GM21526 (cell line): ENCODE results near the gene NLRC4.
"Not testable (repeated sequence)": the region's sequence is repeated elsewhere in the genome, so short reads cannot be mapped to it uniquely, and the experiment has no call there.

Experiments used
- ATAC-seq: cut with Tn5 transposase; IDR thresholded peaks from one replicate; pipeline ENCODE4 v1.9.1; 2021; ENCODE audit warnings: moderate library complexity; ENCODE audit not compliant: unreplicated experiment, low FRiP score

Gene NLRC4, protein sequence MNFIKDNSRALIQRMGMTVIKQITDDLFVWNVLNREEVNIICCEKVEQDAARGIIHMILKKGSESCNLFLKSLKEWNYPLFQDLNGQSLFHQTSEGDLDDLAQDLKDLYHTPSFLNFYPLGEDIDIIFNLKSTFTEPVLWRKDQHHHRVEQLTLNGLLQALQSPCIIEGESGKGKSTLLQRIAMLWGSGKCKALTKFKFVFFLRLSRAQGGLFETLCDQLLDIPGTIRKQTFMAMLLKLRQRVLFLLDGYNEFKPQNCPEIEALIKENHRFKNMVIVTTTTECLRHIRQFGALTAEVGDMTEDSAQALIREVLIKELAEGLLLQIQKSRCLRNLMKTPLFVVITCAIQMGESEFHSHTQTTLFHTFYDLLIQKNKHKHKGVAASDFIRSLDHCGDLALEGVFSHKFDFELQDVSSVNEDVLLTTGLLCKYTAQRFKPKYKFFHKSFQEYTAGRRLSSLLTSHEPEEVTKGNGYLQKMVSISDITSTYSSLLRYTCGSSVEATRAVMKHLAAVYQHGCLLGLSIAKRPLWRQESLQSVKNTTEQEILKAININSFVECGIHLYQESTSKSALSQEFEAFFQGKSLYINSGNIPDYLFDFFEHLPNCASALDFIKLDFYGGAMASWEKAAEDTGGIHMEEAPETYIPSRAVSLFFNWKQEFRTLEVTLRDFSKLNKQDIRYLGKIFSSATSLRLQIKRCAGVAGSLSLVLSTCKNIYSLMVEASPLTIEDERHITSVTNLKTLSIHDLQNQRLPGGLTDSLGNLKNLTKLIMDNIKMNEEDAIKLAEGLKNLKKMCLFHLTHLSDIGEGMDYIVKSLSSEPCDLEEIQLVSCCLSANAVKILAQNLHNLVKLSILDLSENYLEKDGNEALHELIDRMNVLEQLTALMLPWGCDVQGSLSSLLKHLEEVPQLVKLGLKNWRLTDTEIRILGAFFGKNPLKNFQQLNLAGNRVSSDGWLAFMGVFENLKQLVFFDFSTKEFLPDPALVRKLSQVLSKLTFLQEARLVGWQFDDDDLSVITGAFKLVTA

DNA sequence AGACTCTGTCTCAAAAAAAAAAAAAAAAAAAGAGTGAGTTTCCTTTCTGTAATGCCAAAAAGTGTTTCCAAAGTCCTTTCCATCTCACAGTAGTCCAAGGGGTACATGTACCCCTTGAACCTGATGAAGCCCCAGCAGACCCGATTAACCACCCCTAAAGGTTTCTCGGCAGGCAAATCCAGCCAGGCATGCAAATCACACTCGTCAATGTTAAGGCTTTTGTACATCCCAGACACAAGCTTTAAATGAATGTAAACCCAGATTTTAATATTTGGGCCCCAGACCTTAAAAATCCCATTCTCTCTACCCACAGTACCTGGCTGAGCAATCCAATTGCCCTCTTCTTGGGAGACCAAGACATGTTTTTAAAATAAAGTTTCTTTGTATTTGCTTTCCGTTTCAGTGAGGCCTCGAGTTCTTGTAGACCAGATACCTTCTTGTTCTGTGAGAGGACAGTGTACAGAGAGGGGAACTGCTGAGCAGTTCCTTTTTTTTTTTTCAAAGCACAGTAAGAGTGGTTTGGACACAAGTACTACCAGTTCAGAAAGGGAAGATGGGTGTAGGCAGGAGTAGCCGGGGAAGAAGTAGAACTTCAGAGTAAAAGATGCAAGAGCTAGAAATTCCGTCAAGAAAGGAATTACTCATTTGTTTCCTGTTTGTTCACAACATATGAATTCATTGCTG lies at the start of gene NLRC4:
TSS of gene NLRC4 (minus strand) at position 465 of the 684 bp plus-strand sequence. CDS start 8,111 bp downstream, outside the sequence.
- ATAC-seq = peak; percentile 94

DNA sequence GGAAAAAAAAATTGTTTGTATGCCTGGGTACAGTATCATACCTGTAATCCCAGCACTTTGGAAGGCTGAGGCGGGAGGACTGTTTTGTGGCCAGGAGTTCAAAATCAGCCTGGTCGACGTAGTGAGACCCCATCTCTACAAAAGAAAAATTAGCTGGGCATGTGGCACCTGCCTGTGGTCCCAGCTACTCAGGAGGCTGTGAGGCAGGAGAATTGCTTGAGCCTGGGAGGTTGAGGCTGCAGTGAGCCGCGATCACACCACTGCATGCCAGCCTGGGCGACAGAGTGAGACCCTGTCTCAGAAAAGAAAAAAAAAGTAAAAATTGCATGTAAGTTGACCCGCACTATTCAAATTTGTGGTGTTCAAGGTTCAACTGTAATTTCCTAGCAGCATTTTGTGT lies 45.9 kb upstream of the NLRC4 start:
- ATAC-seq = no peak

DNA sequence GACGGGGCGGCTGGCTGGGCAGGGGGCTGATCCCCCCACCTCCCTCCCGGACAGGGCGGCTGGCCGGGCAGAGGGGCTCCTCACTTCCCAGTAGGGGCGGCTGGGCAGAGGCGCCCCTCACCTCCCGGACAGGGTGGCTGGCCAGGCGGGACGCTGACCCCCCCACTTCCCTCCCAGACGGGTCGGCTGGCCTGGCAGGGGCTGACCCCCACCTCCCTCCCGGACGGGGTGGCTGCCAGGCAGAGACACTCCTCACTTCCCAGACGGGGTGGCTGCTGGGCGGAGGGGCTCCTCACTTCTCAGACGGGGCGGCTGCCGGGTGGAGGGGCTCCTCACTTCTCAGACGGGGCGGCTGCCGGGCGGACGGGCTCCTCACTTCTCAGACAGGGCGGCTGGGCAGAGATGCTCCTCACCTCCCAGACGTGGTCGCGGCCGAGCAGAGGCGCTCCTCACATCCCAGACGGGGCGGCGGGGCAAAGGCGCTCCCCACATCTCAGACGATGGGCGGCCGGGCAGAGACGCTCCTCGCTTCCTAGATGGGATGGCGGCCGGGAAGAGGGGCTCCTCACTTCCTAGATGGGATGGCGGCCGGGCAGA lies 29.4 kb upstream of the NLRC4 start:
- ATAC-seq = not testable (repeated sequence)

DNA sequence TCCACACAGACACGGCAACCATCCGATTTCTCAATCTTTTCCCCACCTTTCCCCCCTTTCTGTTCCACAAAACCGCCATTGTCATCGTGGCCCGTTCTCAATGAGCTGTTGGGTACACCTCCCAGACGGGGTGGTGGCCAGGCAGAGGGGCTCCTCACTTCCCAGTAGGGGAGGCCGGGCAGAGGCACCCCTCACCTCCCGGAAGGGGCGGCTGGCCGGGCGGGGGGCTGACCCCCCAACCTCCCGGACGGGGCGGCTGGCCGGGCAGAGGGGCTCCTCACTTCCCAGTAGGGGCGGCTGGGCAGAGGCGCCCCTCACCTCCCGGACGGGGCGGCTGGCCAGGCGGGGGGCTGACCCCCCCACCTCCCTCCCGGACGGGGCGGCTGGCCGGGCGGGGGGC lies 28.8 kb upstream of the NLRC4 start:
- not testable (repeated sequence) for ATAC-seq

DNA sequence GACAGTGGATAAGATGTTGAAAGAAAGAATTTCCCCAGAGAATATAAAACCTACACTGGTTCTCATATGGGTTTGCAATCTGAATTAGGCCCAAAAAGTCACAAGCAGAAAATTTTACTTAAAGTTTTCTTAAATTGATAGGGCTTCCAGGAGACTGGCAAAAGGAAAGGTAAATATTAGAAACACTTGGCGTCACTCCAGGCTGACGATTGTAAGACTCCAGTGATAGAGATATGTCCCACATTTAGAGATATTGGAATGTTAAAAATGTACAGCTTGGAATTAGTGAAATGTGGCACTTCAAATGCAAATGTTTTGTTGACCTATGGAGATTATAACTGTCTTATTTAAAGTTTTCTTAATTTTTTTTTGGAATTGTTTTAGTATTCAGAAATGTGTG lies 27.1 kb upstream of the NLRC4 start:
- no peak for ATAC-seq

DNA sequence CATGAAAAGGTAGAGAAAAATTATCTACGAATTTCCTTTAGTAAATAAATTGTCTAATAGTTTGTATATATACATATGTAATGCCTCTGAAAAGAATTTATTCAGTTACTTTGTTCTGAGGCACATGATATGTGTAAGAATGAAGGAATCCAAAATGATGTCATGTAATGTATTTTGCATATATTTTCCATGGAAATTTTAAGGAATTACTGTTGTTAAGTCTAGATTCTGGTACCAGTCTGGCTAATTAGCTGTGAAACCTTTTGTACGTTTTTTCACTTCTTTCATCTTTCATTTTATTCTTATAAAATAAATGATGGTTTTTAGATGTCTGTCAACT lies 25.3 kb upstream of the NLRC4 start:
- ATAC-seq = no peak

DNA sequence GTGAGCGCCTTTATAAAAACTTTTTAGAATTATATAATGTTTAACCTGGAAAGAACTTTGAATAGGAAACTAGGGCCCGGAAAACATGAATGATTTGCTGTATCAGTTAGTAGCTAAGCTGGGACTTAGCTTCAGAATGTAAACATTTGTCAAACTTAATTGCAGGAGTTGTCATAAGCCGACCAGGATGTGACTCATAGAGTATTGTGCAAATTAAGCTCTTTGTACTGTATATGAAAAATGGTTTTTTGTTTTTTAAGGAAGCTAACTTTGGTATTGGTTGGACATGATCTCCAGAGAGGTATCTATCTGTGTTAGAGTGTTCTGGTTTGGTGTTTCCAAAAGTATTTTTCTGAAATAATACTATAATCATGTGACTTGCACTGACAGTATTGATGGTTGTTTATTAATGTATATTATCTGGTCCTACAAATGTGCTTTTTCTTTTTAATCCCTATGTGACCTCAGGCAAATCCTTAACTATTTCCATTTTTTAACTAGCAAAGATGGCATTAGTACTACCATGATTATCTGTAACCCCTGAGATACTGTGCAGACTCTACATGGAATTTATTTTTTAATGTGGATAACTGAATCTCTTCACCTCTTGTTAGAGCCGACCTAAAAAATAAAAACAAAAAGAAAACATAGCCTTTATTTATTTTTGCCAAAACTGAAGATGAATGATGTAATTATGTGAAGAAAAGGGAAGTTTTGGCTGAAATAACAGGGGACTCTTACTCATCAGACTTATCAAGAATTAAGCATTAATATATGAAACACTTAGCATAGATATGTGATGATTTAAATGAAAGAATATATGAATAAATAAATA lies 24.7 kb upstream of the NLRC4 start:
- no peak for ATAC-seq

DNA sequence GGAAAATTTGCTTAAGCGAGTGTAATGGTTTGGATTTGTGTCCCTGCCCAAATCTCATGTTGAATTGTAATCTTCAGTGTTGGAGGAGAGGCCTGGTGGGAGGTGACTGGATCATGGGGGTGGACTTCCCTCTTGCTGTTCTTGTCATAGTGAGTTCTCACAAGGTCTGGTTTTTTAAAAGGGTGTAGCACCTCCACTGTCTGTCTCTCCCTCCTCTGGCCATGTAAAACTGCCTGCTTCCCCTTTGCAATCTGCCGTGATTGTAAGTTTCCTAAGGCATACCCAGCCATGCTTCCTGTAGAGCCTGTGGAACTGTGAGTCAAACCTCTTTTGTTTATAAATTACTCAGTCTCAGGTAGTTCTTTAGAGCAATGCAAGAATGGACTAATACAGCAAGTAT lies 19.6 kb upstream of the NLRC4 start:
- ATAC-seq = no peak

DNA sequence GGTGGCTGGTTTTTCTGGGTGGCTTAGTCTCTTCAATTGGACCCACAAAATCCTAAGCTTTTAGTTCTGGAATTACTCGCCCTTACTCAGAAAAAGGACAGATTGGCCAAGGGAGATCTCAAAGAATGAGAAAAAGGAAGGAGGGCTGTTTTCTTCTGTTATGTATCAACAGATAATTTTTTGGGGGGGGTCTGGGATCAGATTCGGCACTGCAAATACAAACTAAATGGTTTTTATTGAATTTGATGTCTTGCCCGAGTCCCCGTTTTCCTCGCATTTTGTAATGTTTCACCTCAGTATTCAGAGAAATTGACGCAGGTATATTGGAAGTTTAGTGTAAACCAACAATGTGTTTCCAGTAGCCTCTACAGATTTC lies 13.8 kb upstream of the NLRC4 start:
- no peak for ATAC-seq

DNA sequence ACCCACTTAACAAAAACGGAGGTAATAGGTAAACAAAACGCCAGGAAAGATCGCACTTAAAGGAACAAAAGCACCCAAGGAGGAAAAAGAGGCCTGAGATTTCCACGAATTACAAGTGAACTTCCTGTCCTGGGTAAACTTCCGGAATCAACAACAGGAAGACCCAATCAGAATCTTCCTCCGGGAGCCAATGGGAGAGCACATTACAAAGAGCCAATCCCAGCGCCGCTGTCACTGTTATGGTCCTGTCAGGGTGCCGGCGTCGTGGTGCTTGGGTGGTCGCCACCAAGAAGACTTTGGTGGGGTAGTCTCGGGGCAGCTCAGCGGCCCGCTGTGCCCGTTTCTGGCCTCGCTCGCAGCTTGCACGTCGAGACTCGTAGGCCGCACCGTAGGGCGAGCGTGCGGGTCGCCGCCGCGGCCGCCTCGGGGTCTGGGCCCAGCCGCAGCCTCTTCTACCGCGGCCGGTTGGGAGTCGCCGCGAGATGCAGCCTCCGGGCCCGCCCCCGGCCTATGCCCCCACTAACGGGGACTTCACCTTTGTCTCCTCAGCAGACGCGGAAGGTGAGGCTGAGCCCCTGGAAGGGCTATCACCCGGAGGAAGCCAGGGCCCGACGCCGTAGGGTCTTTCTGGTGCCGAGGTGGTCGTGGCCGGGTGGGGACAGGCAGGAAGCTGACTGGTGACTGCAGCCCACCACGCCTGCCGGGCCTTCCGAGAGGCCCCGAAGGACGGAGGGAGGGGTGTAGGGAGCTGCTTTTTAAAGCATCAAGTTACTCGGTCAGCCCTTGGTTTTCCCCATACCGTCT lies 13.2 kb upstream of the NLRC4 start, which contains the start of gene YIPF4:
TSS of gene YIPF4 (plus strand) at position 231 of the 804 bp plus-strand sequence. CDS start at position 483, 252 bp downstream.
- ATAC-seq = peak; percentile 98

DNA sequence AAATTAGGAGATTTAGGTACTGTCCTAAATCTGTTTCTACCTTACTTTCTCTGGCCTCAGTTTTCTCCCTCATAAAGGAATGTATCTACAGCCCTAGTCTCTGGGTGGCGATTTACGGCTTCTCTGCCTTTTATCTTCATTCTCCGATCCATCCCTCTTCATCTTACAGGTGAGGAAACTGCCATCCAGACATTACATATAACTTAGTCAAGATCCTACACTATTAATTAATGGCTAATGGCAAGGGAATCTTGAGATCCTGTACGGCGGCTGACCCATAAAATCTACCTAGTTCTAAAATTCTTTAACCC lies 12.6 kb upstream of the NLRC4 start:
- ATAC-seq = no peak

DNA sequence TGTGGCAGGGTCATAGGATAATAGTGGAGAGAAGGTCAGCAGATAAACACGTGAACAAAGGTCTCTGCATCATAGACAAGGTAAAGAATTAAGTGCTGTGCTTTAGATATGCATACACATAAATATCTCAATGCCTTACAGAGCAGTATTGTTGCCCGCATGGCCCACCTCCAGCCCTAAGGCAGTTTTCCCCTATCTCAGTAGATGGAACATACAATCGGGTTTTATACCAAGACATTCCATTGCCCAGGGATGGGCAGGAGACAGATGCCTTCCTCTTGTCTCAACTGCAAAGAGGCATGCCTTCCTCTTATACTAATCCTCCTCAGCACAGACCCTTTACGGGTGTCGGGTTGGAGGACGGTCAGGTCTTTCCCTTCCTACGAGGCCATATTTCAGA lies 11.1 kb upstream of the NLRC4 start:
- ATAC-seq = not testable (repeated sequence)

DNA sequence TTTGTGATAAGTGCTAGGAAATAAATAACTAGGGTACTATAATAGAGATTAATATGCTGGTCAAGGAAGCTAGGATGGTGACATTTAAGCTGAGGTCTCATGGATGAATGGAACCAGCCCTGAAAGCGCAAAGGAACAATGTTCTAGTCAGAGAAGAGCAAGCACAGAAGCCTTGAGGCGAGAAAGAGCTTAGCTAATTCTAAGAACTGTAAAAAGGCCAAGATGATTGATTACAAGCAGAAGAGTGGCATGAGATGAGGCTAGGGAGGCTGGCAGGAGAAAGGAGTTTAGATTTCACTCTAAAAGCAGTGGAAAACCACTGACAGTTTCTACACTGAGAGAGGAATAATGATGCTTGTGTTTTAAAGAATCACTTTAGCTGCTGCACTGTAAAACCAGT lies 9.6 kb upstream of the NLRC4 start:
- no peak for ATAC-seq

DNA sequence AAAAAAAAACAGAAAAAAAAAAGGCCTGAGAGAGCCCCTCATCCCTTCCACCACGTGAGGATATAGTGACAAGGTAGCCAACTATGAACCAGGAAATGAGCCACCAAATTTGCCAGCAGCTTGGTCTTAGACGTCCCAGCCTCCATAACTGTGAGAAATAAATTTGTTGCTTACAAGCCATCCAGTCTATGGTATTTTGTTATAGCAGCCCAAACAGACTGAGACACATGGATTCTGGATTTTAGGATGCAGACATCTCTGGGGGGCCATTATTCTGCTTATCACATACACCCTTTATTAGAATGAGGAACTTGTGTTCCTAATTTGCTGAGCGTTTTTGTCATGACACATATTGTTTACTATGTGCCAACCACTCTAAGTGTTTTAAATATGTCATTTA lies 7.6 kb upstream of the NLRC4 start:
- ATAC-seq = no peak

DNA sequence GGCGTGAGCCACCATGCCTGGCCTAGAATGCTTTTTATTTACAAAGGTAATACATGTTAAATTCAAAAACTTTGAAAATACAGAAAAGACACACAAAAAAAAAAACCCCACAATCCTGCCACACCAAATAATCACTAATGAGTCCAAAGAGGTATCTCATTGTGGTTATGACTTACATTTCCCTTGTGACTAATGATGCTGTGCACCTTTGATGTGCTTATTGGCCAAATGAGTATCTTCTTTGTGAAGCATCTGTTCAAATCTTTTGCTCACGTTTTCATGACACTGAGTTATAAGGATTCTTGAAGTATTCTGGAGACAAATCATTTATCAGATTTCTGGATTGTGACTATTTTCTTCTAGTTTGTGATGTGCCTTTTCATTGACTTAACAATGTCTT lies 6.4 kb upstream of the NLRC4 start:
- ATAC-seq = no peak

DNA sequence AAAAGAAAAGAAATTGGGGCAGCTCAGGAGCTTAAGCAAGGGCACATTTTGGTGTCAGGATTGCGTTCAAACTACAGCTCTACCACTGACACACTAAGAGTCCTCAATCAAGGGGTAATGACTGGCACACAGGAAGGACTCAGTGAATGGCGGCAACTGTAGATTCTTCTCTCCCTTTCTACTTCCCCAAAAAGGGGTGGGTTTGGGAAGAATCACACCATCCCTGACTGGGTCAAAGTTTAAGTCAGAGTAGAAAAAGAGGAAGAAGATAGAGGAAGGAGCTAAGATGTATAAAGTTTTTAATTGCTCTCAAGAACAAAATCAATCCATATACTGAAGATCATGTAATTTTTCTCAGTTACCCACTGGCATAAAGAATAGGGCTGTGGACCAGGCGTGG lies 2.6 kb downstream of the NLRC4 start:
- ATAC-seq = no peak

DNA sequence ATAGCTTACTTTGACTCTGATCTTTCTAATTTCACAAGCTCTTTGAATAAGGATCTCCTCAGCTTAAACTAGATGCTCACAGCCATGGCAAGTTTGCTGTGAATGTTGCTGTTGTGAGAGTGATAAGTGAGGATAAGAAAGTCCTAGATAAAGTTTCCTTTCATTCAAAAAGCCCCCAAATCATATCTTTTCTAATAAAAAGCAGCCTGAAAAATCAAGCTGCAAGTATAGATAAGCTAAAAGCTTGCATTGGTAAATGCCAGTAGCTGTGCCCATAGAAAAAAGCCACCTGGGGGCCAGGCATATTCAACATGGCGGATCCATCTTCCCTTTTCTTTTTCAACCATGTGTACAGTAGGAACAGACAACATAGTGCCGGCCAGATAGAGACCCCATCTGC lies 4.3 kb downstream of the NLRC4 start:
- no peak for ATAC-seq

DNA sequence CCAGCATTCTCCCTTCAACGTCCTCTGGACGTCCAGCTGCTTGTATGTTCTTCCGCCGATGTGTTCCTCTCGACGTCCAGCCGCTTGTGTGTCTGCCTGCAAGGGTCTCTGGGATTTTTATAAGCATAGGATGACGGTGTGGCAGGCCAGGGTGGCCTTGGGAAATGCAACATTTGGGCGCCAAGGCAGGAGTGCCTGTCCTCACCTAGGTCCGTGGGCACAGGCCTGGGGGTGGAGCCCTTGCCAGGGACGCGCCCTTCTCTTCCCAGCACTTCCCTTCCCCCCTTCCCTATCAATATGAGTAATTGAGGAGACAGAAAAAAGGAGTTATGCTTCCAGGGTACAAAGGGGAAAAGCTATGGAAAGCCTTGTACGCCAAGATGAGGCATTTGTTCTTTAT lies 6.4 kb downstream of the NLRC4 start:
- ATAC-seq = no peak

DNA sequence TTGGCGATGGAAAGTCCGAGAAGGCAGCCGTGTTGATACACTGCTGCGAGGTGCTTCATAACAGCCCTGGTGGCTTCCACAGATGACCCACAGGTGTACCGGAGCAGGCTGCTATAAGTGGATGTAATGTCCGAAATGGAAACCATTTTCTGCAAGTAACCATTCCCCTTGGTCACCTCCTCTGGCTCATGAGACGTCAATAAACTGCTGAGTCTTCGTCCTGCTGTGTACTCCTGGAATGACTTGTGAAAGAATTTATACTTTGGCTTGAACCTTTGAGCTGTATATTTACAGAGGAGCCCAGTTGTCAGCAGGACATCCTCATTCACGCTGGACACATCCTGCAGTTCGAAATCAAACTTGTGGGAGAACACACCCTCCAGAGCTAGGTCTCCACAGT lies 14.4 kb downstream of the NLRC4 start:
- ATAC-seq = no peak
